Glutamatergic neuron (in vitro differentiated cells): ENCODE results near the gene SHROOM3. TPM values are rescaled to one million over a fixed set of nuclear protein-coding genes. Genes with fewer than 3 reads are reported as not detected.
"Not testable (repeated sequence)": the region's sequence is repeated elsewhere in the genome, so short reads cannot be mapped to it uniquely, and the experiment has no call there.

ENCODE experiments used
- DNase-seq: peaks from one replicate; pipeline ENCODE4 v3.0.0; 2022
- H3K27ac Mint-ChIP-seq: one replicate; pipeline ENCODE4 v1.8.0; 2020; ENCODE audit warnings: mild to moderate bottlenecking, mixed read lengths, inconsistent platforms; ENCODE audit not compliant: unreplicated experiment
- H3K27me3 Mint-ChIP-seq: one replicate; pipeline ENCODE4 v1.8.0; 2020; ENCODE audit warnings: mild to moderate bottlenecking, moderate library complexity, mixed read lengths, inconsistent platforms; ENCODE audit not compliant: unreplicated experiment
- H3K36me3 Mint-ChIP-seq: one replicate; pipeline ENCODE4 v1.8.0; 2020; ENCODE audit warnings: mild to moderate bottlenecking, mixed read lengths, inconsistent platforms; ENCODE audit not compliant: unreplicated experiment
- H3K4me1 Mint-ChIP-seq: one replicate; pipeline ENCODE4 v1.8.0; 2020; ENCODE audit warnings: mild to moderate bottlenecking, low read depth, mixed read lengths, inconsistent platforms; ENCODE audit not compliant: unreplicated experiment
- H3K4me3 Mint-ChIP-seq: one replicate; pipeline ENCODE4 v1.8.0; 2020; ENCODE audit warnings: mild to moderate bottlenecking, mixed read lengths, inconsistent platforms; ENCODE audit not compliant: unreplicated experiment
- H3K9me3 Mint-ChIP-seq: one replicate; pipeline ENCODE4 v1.8.0; 2020; ENCODE audit warnings: mild to moderate bottlenecking, moderate library complexity, mixed read lengths, inconsistent platforms; ENCODE audit not compliant: unreplicated experiment
- CTCF ChIP-seq: fragments of 200-600 bp; sonication (generic); IDR thresholded peaks from one replicate; pipeline ENCODE4 v1.5.0; 2021; ENCODE audit not compliant: partially characterized antibody, unreplicated experiment
- total RNA-seq: library from RNA; stranded (reverse); fragmentation: NEBNext Ultra II Directional; extraction: Animal tissue kit (Norgen Biotek cat#: 25700); gene quantifications from one replicate; pipeline ENCODE4 v1.2.1, GENCODE V29; 2021; ENCODE audit not compliant: unreplicated experiment

Gene SHROOM3
- total RNA-seq, 1 donor from 2014 or later: 1.9 TPM

GRCh38 chr4:76718831-76719230, 283.8 kb downstream of the SHROOM3 start:
- no peak for TF ChIP-seq CTCF
- Mint-ChIP-seq H3K27me3 (peaks cover 5% of the 10 kb centered on the region), H3K4me3 (no peak overlapping the region), H3K4me1 (peaks cover 17% of the 10 kb centered on the region), H3K27ac (no peak overlapping the region), H3K36me3 (no peaks in the 10 kb centered on the region), H3K9me3 (no peaks in the 10 kb centered on the region)
- no peak for DNase-seq

GRCh38 chr4:76720121-76720520, 285.1 kb downstream of the SHROOM3 start:
- H3K4me3 Mint-ChIP-seq: no peak overlapping the region

GRCh38 chr4:76722146-76722545, 287.1 kb downstream of the SHROOM3 start:
- not testable (repeated sequence) for H3K27me3 Mint-ChIP-seq, H3K9me3 Mint-ChIP-seq, H3K36me3 Mint-ChIP-seq, H3K27ac Mint-ChIP-seq, H3K4me3 Mint-ChIP-seq, DNase-seq
- peaks cover 11% of the 10 kb centered on the region for H3K4me1 Mint-ChIP-seq

More at GRCh38 chr4:76720121-76720520, 285.1 kb downstream of the SHROOM3 start:
- DNase-seq: no peak
- Mint-ChIP-seq H3K4me1 (peaks cover 17% of the 10 kb centered on the region), H3K9me3 (no peaks in the 10 kb centered on the region), H3K27ac (no peak overlapping the region), H3K27me3 (peaks cover 4% of the 10 kb centered on the region), H3K36me3 (no peaks in the 10 kb centered on the region)
- no peak for TF ChIP-seq CTCF

GRCh38 chr4:76722838-76723237, 287.8 kb downstream of the SHROOM3 start:
- no peak for TF ChIP-seq CTCF
- Mint-ChIP-seq H3K27ac (no peak overlapping the region), H3K4me3 (no peak overlapping the region), H3K36me3 (no peaks in the 10 kb centered on the region), H3K4me1 (peaks cover 11% of the 10 kb centered on the region), H3K9me3 (no peaks in the 10 kb centered on the region), H3K27me3 (peaks cover 4% of the 10 kb centered on the region)
- DNase-seq: no peak

GRCh38 chr4:76723373-76723772, 288.3 kb downstream of the SHROOM3 start:
- DNase-seq: no peak
- TF ChIP-seq CTCF: no peak
- peaks cover 4% of the 10 kb centered on the region for H3K27me3 Mint-ChIP-seq
- H3K27ac Mint-ChIP-seq: no peak overlapping the region
- H3K9me3 Mint-ChIP-seq: no peaks in the 10 kb centered on the region
- H3K36me3 Mint-ChIP-seq: no peaks in the 10 kb centered on the region
- no peak overlapping the region for H3K4me3 Mint-ChIP-seq
- H3K4me1 Mint-ChIP-seq: peaks cover 11% of the 10 kb centered on the region

- H3K36me3 Mint-ChIP-seq: no peaks in the 10 kb centered on the region
- no peak overlapping the region for H3K27ac Mint-ChIP-seq
- H3K4me3 Mint-ChIP-seq: no peak overlapping the region
- H3K27me3 Mint-ChIP-seq: peaks cover 4% of the 10 kb centered on the region
- H3K9me3 Mint-ChIP-seq: no peaks in the 10 kb centered on the region
- TF ChIP-seq CTCF: no peak
- DNase-seq: no peak
- H3K4me1 Mint-ChIP-seq: peaks cover 7% of the 10 kb centered on the region
Observed at GRCh38 chr4:76723924-76724323, 288.9 kb downstream of the SHROOM3 start.
